ENCODE data around the gene KRTAP5-11.
"Not testable (repeated sequence)": the region's sequence is repeated elsewhere in the genome, so short reads cannot be mapped to it uniquely, and the experiment has no call there.

Gene KRTAP5-11

GRCh38 chr11:71582309-71582895 is at the start of gene KRTAP5-11:
Gene KRTAP5-11 (minus strand): TSS chr11:71582875. CDS start chr11:71582837, 38 bp downstream.
- DNase-seq = no peak

DNA sequence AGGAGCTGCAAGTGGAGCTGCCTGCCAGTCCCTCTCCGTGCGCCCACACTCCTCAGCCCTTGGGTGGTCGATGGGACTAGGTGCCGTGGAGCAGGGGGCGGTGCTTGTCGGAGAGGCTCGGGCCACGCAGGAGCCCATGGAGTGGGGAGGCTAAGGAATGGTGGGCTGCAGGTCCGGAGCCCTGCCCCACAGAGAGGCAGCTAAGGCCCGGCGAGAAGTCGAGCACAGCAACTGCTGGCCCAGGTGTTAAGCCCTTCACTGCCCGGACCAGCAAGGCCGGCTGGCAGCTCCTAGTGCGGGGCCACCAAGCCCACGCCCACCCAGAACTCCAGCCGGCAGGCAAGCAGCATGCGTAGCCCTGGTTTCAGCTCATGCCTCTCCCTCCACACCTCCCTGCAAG is 48.9 kb upstream of the KRTAP5-11 start:
- not testable (repeated sequence) for DNase-seq

DNA sequence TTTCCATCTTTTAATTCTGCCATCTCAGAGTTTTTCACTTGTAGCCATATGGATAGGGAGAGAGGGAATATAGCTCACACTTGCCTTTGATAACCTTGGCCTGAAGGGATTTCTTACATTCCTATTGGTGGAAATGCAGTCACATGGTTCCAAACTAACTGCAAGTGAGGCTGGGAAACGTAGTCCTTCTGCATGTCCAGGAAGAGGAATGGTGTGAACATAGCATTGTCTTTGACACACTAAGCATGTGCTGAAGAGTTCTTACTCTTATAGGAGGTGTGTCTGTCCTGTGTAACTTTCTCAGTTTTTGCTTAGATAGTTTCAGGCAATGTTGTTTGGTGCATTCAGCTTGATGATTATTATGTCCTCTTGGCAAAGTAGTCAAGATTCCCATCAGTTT is 47.4 kb upstream of the KRTAP5-11 start:
- not testable (repeated sequence) for DNase-seq

- not testable (repeated sequence) for DNase-seq
These were observed 46.3 kb upstream of the KRTAP5-11 start for GRCh38 chr11:71628943-71629342.

DNA sequence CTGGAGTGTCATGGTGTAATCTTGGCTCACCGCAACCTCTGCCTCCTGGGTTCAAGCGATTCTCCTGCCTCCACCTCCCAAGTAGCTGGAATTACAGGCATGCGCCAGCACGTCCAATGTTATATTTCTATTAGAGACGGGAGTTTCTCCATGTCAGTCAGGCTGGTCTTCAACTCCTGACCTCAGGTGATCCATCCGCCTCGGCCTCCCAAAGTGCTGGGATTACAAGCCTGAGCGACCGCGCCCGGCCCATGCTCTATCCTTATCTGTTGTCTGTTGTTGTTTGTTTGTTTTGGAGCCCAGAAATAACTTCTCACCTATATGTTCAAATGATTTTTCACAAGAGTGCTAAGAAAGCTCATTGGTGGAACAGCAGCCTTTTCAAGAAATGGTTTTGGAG is 40.6 kb upstream of the KRTAP5-11 start:
- DNase-seq = not testable (repeated sequence)

DNA sequence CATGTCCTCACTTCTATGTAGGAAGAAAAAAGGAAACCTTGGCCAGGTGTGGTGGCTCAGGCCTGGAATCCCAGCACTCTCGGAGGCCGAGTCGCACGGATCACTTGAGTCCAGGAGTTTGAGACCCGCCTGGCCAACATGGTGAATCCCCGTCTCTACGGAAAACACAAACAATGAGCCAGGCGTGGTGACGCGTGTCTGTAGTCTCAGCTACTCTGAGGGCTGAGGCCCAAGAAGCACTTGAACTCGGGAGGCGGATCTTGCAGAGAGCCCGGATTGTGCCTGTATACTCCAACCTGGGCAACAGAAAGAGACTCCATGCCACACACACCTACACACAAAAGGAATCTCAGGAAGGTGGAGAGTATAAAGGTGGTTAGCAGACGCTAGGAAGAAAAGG is 39.9 kb upstream of the KRTAP5-11 start:
- DNase-seq = not testable (repeated sequence)

GRCh38 chr11:71615003-71615402 is 32.3 kb upstream of the KRTAP5-11 start:
- not testable (repeated sequence) for DNase-seq

DNA sequence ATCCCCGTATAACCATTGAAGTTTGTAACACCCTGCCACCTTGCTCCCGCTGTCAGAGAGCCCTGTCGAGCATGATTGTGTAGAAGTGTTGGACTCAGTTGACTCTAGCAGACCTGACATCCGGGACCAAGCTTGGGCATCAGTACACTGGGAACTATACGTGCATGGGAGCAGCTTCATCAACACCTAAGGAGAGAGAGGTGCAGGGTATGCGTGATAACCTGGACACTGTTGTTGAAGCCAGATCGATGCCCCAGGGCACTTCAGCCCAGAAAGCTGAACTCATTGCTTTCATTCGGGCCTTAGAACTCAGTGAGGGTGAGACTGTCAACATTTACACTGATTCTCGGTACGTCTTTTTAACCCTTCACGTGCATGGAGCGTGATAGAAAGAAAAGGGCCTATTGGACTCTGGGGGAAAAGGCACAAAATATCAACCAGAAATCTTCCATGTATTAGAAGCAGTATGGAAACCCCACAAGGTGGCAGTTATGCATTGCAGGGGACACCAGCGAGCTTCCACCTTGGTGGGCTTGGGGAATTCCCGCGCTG is 31.8 kb upstream of the KRTAP5-11 start:
- not testable (repeated sequence) for DNase-seq

DNA sequence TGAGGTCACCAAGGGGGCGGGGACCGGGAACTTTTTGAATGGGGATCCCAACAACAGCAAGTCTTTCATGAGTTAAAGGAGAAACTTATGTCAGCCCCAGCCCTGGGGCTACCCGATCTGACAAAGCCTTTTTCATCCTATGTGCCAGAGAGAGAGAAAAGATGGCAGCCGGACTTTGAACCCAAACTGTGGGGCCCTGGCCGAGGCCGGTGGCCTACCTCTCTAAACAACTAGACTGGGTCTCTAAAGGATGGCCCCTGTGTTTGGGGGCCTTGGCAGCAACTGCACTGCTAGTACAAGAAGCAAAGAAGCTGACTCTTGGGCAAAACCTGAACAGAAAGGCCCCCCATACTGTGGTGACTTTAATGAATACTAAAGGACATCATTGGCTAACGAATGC is 31.3 kb upstream of the KRTAP5-11 start:
- not testable (repeated sequence) for DNase-seq

DNA sequence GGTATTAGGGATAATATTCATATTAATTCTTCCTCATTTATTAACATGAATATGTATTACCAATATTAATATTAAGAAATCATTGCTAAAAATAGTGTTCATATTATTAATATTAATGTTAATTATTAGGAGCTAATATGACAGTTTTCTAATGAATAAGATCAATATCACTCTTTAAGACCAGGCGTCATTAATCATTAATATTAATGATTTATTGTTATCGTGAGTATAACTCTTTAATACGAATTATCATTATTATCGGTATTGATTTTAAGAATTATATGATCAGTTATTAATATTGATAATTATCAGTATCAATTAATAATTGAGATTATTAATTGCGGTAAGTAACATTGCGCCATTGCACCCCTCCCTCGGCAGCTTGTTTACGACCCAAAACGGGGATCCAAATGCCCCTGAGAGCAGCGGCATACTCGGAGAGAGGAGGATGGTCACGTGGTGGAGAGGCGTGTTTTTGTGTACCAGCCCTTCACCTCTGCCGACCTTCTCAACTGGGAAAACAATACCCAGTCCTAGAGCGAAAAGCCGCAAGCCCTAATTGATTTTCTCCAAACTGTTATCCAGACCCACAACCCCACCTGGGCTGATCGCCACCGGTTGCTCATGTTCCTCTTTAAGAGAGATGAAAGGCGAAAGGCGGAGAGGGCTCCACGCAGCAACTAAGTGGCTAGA is 28.7 kb upstream of the KRTAP5-11 start:
- DNase-seq = not testable (repeated sequence)

GRCh38 chr11:71608272-71608671 is 25.6 kb upstream of the KRTAP5-11 start:
- DNase-seq = not testable (repeated sequence)

DNA sequence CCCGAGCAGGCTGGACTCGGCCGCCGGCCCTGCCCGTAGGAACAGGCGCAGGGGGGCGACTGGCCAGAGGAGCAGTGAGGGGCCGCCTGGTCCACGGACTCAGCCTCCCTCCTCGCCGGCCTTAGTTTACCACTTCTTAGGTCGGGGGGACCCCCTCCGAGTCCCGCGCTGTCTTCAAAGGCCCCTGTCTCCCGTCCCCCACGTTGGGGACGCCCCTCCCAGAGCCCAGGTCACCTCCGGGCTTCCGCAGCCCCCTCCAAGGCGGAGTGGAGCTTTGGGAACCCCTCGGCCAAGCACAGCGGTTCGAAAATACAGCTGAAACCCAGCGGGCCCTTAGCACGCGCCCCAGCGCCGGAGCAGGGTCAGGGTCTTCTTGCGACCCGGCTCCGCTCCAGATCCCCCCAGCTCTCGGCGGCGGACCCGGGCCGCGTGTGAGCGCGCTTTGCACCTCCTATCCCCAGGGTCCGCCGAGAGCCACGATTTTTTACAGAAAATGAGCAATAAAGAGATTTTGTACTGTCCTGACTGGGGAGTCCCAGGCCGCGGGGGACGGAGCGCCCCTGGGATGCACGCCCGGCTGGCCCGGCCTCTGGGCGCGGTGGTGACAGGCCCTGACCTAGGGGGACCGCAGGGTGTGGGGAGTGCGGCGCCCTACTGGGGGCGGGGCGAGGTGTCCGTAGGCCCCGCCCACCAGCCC is 25.0 kb upstream of the KRTAP5-11 start:
- not testable (repeated sequence) for DNase-seq

DNA sequence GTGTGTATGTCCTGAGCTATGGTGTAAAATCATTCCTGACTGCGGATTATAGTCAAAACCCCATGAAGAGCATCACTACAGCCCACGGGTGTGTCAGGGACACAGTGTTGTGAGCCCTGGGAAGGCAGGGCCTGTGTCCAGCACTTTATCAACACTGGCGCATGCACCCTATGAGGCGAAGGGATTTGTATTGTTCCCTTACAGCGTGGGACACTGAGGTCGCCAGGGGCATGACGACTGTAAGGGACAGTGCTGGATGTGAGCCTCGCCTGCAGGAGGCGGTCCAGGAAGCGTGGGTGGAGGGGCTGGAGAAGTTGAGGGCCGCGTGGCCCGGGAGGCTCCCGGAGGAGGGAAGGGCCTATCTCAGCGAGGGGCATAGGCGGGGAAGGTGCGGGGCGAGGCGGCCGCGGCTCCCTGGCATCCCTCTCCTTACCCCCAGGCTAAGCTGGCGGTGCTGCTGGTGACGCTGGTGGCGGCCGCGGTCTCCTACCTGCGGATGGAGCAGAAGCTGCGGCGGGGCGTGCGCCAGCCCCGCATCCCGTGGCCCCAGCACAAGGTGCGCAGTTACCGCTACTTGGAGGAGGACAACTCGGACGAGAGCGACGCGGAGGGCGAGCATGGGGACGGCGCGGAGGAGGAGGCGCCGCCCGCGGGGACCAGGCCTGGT is 24.3 kb upstream of the KRTAP5-11 start:
- not testable (repeated sequence) for DNase-seq

GRCh38 chr11:71604798-71605488 is 22.3 kb upstream of the KRTAP5-11 start:
- not testable (repeated sequence) for DNase-seq

GRCh38 chr11:71603221-71603620 is 20.5 kb upstream of the KRTAP5-11 start:
- not testable (repeated sequence) for DNase-seq

- not testable (repeated sequence) for DNase-seq
These were observed 6.9 kb upstream of the KRTAP5-11 start for GRCh38 chr11:71589546-71589920.

DNA sequence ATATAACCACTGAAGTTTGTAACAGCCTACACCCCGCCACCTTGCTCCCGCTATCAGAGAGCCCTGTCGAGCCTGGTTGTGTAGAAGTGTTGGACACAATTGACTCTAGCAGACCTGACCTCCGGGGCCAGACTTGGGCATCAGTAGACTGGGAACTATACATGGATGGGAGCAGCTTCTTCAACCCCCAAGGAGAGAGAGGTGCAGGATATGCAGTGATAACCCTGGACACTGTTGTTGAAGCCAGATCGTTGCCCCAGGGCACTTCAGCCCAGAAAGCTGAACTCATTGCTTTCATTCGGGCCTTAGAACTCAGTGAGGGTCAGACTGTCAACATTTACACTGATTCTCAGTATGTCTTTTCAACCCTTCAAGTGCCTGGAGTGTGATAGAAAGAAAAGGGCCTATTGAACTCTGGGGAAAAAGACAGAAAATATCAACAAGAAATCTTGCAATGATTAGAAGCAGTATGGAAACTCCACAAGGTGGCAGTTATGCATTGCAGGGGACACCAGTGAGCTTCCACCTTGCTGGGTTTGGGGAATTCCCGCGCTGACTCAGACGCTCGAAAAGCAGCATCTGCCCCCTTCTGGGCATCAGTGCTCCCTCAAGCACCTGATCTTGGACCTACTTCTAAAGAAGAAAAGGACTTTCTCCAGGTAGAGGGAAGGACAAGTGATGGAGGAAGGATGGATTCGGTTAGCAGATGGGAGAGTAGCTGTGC is 6.3 kb upstream of the KRTAP5-11 start:
- not testable (repeated sequence) for DNase-seq

DNA sequence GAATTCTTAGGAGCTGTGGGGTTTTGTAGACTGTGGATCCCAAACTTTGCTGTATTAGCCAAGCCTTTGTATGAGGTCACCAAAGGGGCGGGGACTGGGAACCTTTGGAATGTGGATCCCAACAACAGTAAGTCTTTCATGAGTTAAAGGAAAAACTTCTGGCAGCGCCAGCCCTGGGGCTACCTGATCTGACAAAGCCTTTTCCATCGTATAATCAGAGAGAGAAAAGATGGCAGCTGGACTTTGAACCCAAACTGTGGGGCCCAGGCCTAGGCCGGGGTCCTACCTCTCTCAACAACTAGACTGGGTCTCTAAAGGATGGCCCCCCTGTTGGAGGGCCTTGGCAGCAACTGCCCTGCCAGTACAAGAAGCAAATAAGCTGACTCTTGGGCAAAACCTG is 5.6 kb upstream of the KRTAP5-11 start:
- not testable (repeated sequence) for DNase-seq

DNA sequence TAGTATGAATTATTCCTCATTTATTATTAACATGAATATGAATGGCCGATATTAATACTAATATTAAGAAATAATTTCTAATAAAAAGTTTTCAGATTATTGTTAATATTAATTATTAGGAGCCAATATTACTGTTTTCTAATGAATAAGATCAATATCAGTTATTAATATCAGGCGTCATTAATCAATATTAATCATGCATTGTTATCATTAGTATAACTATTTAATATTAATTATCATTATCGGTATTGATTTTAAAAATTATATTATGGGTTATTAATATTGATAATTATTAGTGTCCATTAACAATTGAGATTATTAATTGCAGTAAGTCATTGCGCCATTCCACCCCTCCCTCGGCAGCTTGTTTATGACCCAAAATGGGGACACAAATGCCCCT is 3.0 kb upstream of the KRTAP5-11 start:
- not testable (repeated sequence) for DNase-seq

- DNase-seq = not testable (repeated sequence)
These were observed 294 bp upstream of the KRTAP5-11 start for GRCh38 chr11:71582969-71583368.

DNA sequence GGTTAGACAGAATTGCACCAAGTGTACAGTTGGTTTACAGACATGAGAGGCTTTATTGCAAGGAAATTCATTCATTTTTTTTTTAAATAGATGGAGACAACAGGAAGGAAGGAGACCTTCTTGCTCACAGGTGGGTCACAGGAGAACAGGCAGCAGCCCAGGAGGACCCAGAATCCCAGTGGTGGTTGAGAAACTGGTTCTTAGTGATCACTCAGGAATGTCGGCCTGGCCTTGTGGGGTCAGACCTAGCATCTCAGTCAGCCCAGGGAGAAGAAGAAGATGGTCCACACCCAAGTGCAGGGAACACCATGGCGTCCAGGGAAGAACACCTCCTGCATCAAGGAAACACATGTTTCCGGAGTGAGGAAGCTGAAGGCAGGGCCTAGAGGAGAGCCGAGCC is 849 bp downstream of the KRTAP5-11 start:
- DNase-seq = no peak
